ENCODE measurements around the gene TBC1D2.
"Not testable (repeated sequence)": the region's sequence is repeated elsewhere in the genome, so short reads cannot be mapped to it uniquely, and the experiment has no call there.

The TBC1D2 gene

DNA sequence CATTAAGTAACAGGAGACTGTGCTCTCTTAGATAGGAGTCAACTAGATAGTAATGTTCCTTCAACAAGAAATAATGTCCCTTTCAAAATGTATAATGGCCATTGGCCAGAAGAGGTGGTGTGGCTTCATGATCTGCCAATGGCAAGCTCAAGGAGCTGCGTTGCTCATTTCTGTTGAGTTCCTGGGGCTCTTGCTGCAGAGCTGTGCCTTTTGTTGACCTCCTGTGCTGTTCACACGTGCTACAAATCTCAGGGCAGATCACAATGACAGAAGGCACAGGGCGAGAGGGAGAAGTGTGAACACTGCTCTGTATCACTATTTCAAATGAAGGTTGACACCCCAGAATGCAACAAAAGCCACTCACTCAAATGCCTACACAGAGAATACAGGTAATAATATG lies 16.0 kb upstream of the TBC1D2 start:
- intact Hi-C loops (cut with DNase I; ENCODE audit: low total_unique reads) = no loop called here
- Histone ChIP-seq H3K27me3 (peaks cover 0 to 6% of the 10 kb centered on the region in 2 donors), H3K36me3 (no peaks in the 10 kb centered on the region), H3K9me3 (no peaks in the 10 kb centered on the region), H3K27ac (no peak overlapping the region), H3K4me1 (no peaks in the 10 kb centered on the region), H3K4me3 (no peak overlapping the region)
- TF ChIP-seq, protein P1, sequence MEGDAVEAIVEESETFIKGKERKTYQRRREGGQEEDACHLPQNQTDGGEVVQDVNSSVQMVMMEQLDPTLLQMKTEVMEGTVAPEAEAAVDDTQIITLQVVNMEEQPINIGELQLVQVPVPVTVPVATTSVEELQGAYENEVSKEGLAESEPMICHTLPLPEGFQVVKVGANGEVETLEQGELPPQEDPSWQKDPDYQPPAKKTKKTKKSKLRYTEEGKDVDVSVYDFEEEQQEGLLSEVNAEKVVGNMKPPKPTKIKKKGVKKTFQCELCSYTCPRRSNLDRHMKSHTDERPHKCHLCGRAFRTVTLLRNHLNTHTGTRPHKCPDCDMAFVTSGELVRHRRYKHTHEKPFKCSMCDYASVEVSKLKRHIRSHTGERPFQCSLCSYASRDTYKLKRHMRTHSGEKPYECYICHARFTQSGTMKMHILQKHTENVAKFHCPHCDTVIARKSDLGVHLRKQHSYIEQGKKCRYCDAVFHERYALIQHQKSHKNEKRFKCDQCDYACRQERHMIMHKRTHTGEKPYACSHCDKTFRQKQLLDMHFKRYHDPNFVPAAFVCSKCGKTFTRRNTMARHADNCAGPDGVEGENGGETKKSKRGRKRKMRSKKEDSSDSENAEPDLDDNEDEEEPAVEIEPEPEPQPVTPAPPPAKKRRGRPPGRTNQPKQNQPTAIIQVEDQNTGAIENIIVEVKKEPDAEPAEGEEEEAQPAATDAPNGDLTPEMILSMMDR (IDR thresholded peaks at IDR 0.05) = no peak
- no peak for DNase-seq

- H3K36me3 ChIP-seq; H3K9me3 ChIP-seq; H3K4me3 ChIP-seq; H3K4me1 ChIP-seq; H3K27me3 ChIP-seq; DNase-seq; intact Hi-C loops (cut with DNase I; ENCODE audit: low total_unique reads); H3K27ac ChIP-seq: not testable (repeated sequence)
Measured at GRCh38 chr9:98270284-98270683, 14.8 kb upstream of the TBC1D2 start.

GRCh38 chr9:98269652-98270051 lies 14.2 kb upstream of the TBC1D2 start:
- DNase-seq; intact Hi-C loops (cut with DNase I; ENCODE audit: low total_unique reads); H3K27ac ChIP-seq; H3K4me3 ChIP-seq; H3K36me3 ChIP-seq; H3K4me1 ChIP-seq; H3K27me3 ChIP-seq; H3K9me3 ChIP-seq: not testable (repeated sequence)

GRCh38 chr9:98267556-98267955 lies 12.1 kb upstream of the TBC1D2 start:
- H3K4me3 ChIP-seq; intact Hi-C loops (cut with DNase I; ENCODE audit: low total_unique reads); H3K36me3 ChIP-seq; H3K27ac ChIP-seq; H3K4me1 ChIP-seq; H3K27me3 ChIP-seq; H3K9me3 ChIP-seq; DNase-seq: not testable (repeated sequence)

GRCh38 chr9:98264516-98264915 lies 9.1 kb upstream of the TBC1D2 start:
- DNase-seq = no peak
- Histone ChIP-seq H3K4me3 (no peak overlapping the region), H3K4me1 (no peaks in the 10 kb centered on the region), H3K27ac (no peak overlapping the region), H3K27me3 (peaks cover 0 to 10% of the 10 kb centered on the region in 2 donors), H3K36me3 (no peaks in the 10 kb centered on the region), H3K9me3 (no peaks in the 10 kb centered on the region)
- intact Hi-C loops (cut with DNase I; ENCODE audit: low total_unique reads) = no loop called here
- TF ChIP-seq, protein P1 (IDR thresholded peaks at IDR 0.05) = no peak

GRCh38 chr9:98263482-98264357 lies 8.3 kb upstream of the TBC1D2 start:
- DNase-seq = peak; percentile 71 to 81
- TF ChIP-seq, protein P1 (IDR thresholded peaks at IDR 0.05) = peak; percentile 88 to 90
- intact Hi-C loops (cut with DNase I; ENCODE audit: low total_unique reads) = loop anchor here (2.0 kb wide), 1 partner anchor 59 kb away; no protein-coding TSS in a partner anchor
- Histone ChIP-seq H3K27ac (no peak overlapping the region), H3K36me3 (no peaks in the 10 kb centered on the region), H3K27me3 (peaks cover 0 to 10% of the 10 kb centered on the region in 2 donors), H3K9me3 (no peaks in the 10 kb centered on the region), H3K4me3 (no peak overlapping the region), H3K4me1 (no peaks in the 10 kb centered on the region)

- H3K27ac ChIP-seq = no peak overlapping the region
- no peaks in the 10 kb centered on the region for H3K4me1 ChIP-seq
- no peaks in the 10 kb centered on the region for H3K9me3 ChIP-seq
- DNase-seq = no peak
- TF ChIP-seq, protein P1 (IDR thresholded peaks at IDR 0.05) = no peak
- H3K27me3 ChIP-seq = peaks cover 0 to 10% of the 10 kb centered on the region in 2 donors
- H3K36me3 ChIP-seq = no peaks in the 10 kb centered on the region
- H3K4me3 ChIP-seq = no peak overlapping the region
- intact Hi-C loops (cut with DNase I; ENCODE audit: low total_unique reads) = loop anchor here (2.0 kb wide), 1 partner anchor 58 kb away; no protein-coding TSS in a partner anchor
Measured at GRCh38 chr9:98263080-98263479, 7.6 kb upstream of the TBC1D2 start.
